Ishikawa (cell line): Measurements from ENCODE around the gene PHLDA1.

Source experiments
- CEBPB ChIP-seq: IDR thresholded peaks from 2 replicates; pipeline ENCODE4 v1.6.1; 2012
- CREB1 ChIP-seq: IDR thresholded peaks from 2 replicates; pipeline ENCODE4 v1.6.1; 2012; ENCODE audit warnings: low read depth
- EGR1 ChIP-seq: IDR thresholded peaks from 2 replicates; pipeline ENCODE4 v1.6.1; 2012
- EP300 ChIP-seq: IDR thresholded peaks from 2 replicates; pipeline ENCODE4 v1.6.1; 2012; ENCODE audit warnings: borderline replicate concordance
- FOXM1 ChIP-seq: IDR thresholded peaks from 2 replicates; pipeline ENCODE4 v1.6.1; 2012; ENCODE audit warnings: low read depth, borderline replicate concordance
- NFIC ChIP-seq: IDR thresholded peaks from 2 replicates; pipeline ENCODE4 v1.6.1; 2012
- RAD21 ChIP-seq: IDR thresholded peaks from 2 replicates; pipeline ENCODE4 v1.6.1; 2012; ENCODE audit warnings: low read depth
- REST ChIP-seq: IDR thresholded peaks from 2 replicates; pipeline ENCODE4 v1.6.1; 2012; ENCODE audit warnings: low read depth, mild to moderate bottlenecking
- TAF1 ChIP-seq: IDR thresholded peaks from 2 replicates; pipeline ENCODE4 v1.6.1; 2012; ENCODE audit warnings: low read depth, mild to moderate bottlenecking
- TCF12 ChIP-seq: IDR thresholded peaks from 2 replicates; pipeline ENCODE4 v1.6.1; 2012; ENCODE audit warnings: low read depth
- TEAD4 ChIP-seq: IDR thresholded peaks from 2 replicates; pipeline ENCODE4 v1.6.1; 2012
- USF1 ChIP-seq: IDR thresholded peaks from 2 replicates; pipeline ENCODE4 v1.6.1; 2012
- ZBTB7A ChIP-seq: IDR thresholded peaks from 2 replicates; pipeline ENCODE4 v1.6.1; 2012; ENCODE audit warnings: low read depth
- TF ChIP-seq, protein P1 (sequence below): IDR thresholded peaks from 2 replicates; pipeline ENCODE4 v1.6.1; 2012

PHLDA1 gene

DNA sequence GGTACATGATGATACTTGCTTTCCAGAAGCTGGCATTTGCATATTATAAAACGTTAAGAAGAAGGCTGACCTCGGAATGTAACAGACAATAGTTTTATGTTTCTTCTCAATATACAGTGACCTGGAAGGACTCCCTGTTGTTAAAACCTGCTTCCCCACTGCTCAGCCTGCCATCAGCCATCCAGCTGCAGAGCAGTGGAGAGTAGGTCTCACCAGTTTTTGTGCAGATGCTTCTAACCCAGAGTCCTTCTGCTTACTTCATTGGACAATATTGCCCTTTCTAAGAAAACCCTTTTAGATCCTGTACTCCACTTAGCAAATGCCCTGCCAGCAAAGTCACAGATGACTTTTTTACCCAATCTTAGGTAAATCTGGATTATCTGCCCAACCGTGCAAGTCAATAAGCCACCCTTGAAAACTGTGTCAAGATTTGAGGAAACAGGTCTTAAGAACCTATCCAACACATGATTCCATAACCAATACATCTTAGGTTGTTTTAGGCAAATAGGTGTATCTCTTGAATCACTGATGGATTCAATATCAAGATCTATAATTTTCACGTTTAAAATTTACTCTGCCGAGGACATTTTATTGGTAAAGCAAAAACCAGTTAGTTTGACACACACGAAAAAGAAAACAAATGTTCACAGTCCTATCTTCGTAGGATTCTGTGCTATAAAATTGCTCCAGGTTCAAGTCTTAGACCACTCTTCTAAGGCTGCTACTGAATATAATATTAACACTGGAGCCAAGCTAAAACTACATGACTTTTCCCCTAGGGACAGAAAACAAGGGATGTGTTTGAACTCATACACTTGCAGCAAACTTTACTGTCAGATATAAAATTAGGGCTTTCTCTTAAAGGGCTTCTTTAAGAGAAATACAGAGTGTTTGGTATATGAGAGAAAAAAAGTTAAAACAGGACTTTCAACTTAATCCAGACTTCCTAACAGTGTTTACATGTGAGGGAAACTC, 5.7 kb downstream of the PHLDA1 start:
- no peak for TF ChIP-seq ZBTB7A
- TF ChIP-seq CREB1, result no peak
- TF ChIP-seq EGR1, result no peak
- no peak for TF ChIP-seq USF1
- TF ChIP-seq, protein P1, sequence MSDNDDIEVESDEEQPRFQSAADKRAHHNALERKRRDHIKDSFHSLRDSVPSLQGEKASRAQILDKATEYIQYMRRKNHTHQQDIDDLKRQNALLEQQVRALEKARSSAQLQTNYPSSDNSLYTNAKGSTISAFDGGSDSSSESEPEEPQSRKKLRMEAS, result no peak
- TF ChIP-seq TAF1, result no peak
- TF ChIP-seq NFIC, result no peak
- TF ChIP-seq TCF12, result no peak

- TF ChIP-seq FOXM1, result no peak
- no peak for TF ChIP-seq CEBPB
- TF ChIP-seq REST, result no peak
- no peak for TF ChIP-seq TAF1
- no peak for TF ChIP-seq USF1
- no peak for TF ChIP-seq TCF12
- no peak for TF ChIP-seq EP300
- TF ChIP-seq CREB1, result no peak
- no peak for TF ChIP-seq TEAD4
- TF ChIP-seq, protein P1, result no peak
- no peak for TF ChIP-seq RAD21
These were observed 6.5 kb downstream of the PHLDA1 start for GRCh38 chr12:76024942-76025600.

- no peak for TF ChIP-seq RAD21
- no peak for TF ChIP-seq REST
- TF ChIP-seq, protein P1, result no peak
- TF ChIP-seq ZBTB7A, result no peak
- no peak for TF ChIP-seq FOXM1
- no peak for TF ChIP-seq USF1
- no peak for TF ChIP-seq CEBPB
- TF ChIP-seq CREB1, result no peak
- TF ChIP-seq TAF1, result no peak
These were observed 7.3 kb downstream of the PHLDA1 start for GRCh38 chr12:76024102-76024781.

DNA sequence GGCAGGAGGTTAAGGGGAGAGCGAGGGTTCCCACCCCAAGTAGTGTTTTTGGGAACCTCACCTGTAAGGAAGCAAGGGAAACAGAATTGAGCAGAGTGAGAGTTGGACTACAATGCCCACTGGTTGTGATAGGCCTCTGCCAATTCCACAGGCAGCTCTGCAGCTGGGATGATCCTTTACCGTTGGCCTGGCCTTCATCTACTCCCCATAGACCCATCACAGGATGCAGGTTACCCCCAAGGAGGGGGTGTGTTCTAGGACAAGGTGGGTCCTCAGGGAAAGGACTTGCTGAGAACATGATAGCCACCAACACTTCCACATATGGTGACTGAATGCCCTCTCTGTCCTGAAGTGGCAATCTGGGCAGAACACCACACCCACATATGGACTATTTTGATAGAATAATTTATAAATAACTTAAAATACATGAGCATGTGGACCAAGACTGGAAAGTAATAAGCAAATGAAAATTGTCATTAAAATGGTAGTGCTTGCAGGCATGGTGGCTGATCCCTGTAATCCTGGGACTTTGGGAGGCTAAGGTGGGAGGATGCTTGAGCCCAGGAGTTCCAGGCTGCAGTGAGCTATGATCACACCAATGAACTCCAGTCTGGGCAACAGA, 8.4 kb downstream of the PHLDA1 start:
- TF ChIP-seq CREB1 (no peak), CEBPB (no peak), TAF1 (no peak), ZBTB7A (no peak), EGR1 (no peak), EP300 (no peak), REST (no peak)
